K562 (cell line): ENCODE measurements around the gene IL5. TPM values are rescaled to one million over a fixed set of nuclear protein-coding genes. Genes with fewer than 3 reads are reported as not detected.

Source experiments
- ATAC-seq: fragments of 200-7000 bp; cut with Tn5 transposase; 3 replicates; pipeline ENCODE4 v1.9.1; 2020; ENCODE audit warnings: moderate library complexity
- BruUV-seq: library from RNA; stranded (reverse); fragments of 400-500 nt; replicated peaks from 2 replicates; lab custom pipeline; 2021; lab: Mats Ljungman, UMichigan
- CTCF ChIA-PET: fragments of 300-600 bp; formaldehyde crosslinking; extraction: SDS; loops from one replicate; lab custom pipeline; 2021; ENCODE audit warnings: low intra/inter-chr PET ratio; lab: Yijun Ruan, JAX
- POLR2A ChIA-PET: fragments of 300-600, 350-650 bp; sonication (Branson Sonifier 250); formaldehyde crosslinking; extraction: SDS; loops from one replicate; lab custom pipeline; 2021; ENCODE audit warnings: antibody characterized with exemption, inconsistent platforms; lab: Yijun Ruan, JAX
- DNase-seq, 4 experiments: peaks; one replicate each; pipeline versions ENCODE4 v3.0.0 to v3.0.0-alpha.2; 2011 to 2018; ENCODE audit warnings: low spot score in 3 of 4, mixed read lengths in 3 of 4; ENCODE audit errors: extremely low read depth in 1 of 4
- FAIRE-seq: peaks from 2 replicates; lab custom pipeline; 2011; peaks lifted over from hg19 to GRCh38; lab: Jason Lieb, UNC
- H2AFZ ChIP-seq: 2 replicates; pipeline ENCODE4 v1.6.0; 2011; ENCODE audit warnings: low read depth, low read length, control low read depth, inconsistent platforms
- H3K27ac ChIP-seq: fragments of 200-600 bp; 3 replicates; pipeline ENCODE4 v1.8.0; 2011; ENCODE audit warnings: low read depth, mild to moderate bottlenecking, control low read depth, inconsistent platforms, low read length, moderate library complexity, mixed read lengths; ENCODE audit errors: extremely low read depth
- H3K27me3 ChIP-seq, 2 experiments: fragments of 300-600 bp in 1 of 2; 2 replicates in 1 of 2; 3 replicates in 1 of 2; pipeline versions ENCODE4 v1.6.0 to v1.8.0; 2011; ENCODE audit warnings: inconsistent platforms in 2 of 2, low read length in 2 of 2, mild to moderate bottlenecking in 1 of 2, mixed read lengths in 1 of 2, moderate library complexity in 1 of 2; ENCODE audit not compliant: control insufficient read depth in 2 of 2, insufficient read depth in 2 of 2
- H3K36me3 ChIP-seq: fragments of 300-600 bp; 3 replicates; pipeline ENCODE4 v1.8.0; 2011; ENCODE audit warnings: mild to moderate bottlenecking, low read length, inconsistent platforms; ENCODE audit not compliant: control insufficient read depth, insufficient read depth
- H3K4me1 ChIP-seq, 2 experiments: fragments of 200-600 bp in 1 of 2; replicated peaks in 1 of 2; 2 replicates in 1 of 2; 3 replicates in 1 of 2; pipeline versions ENCODE4 v1.5.1 to v1.8.0; 2011; ENCODE audit warnings: inconsistent platforms in 2 of 2, low read length in 2 of 2, mild to moderate bottlenecking in 1 of 2, mixed read lengths in 1 of 2, moderate library complexity in 1 of 2; ENCODE audit not compliant: control insufficient read depth in 2 of 2, insufficient read depth in 2 of 2
- H3K4me2 ChIP-seq: 2 replicates; pipeline ENCODE4 v1.6.1; 2011; ENCODE audit warnings: low read length, control low read depth, inconsistent platforms, mixed read lengths; ENCODE audit not compliant: insufficient read depth
- H3K4me3 ChIP-seq: fragments of 200-600 bp; sonication (generic), shearing (Covaris generic); 2 replicates; pipeline ENCODE4 v1.5.1; 2016; ENCODE audit warnings: control low read depth, inconsistent platforms
- H3K79me2 ChIP-seq: fragments of 200-600 bp; 3 replicates; pipeline ENCODE4 v1.8.0; 2011; ENCODE audit warnings: low read length, inconsistent platforms; ENCODE audit not compliant: control insufficient read depth, insufficient read depth
- H3K9ac ChIP-seq, 2 experiments: 2 replicates each; pipeline versions ENCODE4 v1.6.0 to v1.6.1; 2011; ENCODE audit warnings: low read depth in 2 of 2, low read length in 2 of 2, control low read depth in 1 of 2, inconsistent platforms in 1 of 2, mild to moderate bottlenecking in 1 of 2, mixed read lengths in 1 of 2; ENCODE audit not compliant: insufficient read depth in 1 of 2
- H3K9me1 ChIP-seq: one replicate; pipeline ENCODE4 v1.6.0; 2011; ENCODE audit warnings: inconsistent platforms, mild to moderate bottlenecking, low read length, moderate library complexity; ENCODE audit not compliant: control insufficient read depth, insufficient read depth
- H3K9me3 ChIP-seq: replicated peaks from 2 replicates; pipeline ENCODE4 v1.5.1; 2011; ENCODE audit warnings: low read depth, low read length, inconsistent platforms; ENCODE audit not compliant: control insufficient read depth, insufficient read depth
- H4K20me1 ChIP-seq: replicated peaks from 2 replicates; pipeline ENCODE4 v1.6.1; 2011; ENCODE audit warnings: low read length, inconsistent platforms, mixed read lengths; ENCODE audit not compliant: control insufficient read depth, insufficient read depth
- GABPB2 ChIP-seq: fragments of 250-450 bp; sonication (Bioruptor Pico); conservative IDR thresholded peaks from 2 replicates; pipeline ENCODE4 v1.5.1; 2021; ENCODE audit warnings: mild to moderate bottlenecking
- HOXB6 ChIP-seq: fragments of 250-450 bp; sonication (Bioruptor Pico); IDR thresholded peaks from 2 replicates; pipeline ENCODE4 v1.5.1; 2022; ENCODE audit warnings: mild to moderate bottlenecking, borderline replicate concordance
- POU5F1 ChIP-seq: fragments of 150-350 bp; IDR thresholded peaks from 2 replicates; pipeline ENCODE4 v1.6.1; 2014; ENCODE audit warnings: borderline replicate concordance, low read length, low read depth, mild to moderate bottlenecking; ENCODE audit not compliant: partially characterized antibody
- ZNF707 ChIP-seq: fragments of 250-450 bp; sonication (Bioruptor Pico); conservative IDR thresholded peaks from 2 replicates; pipeline ENCODE4 v1.8.0; 2022; ENCODE audit warnings: inconsistent platforms, mild to moderate bottlenecking, moderate library complexity
- ZZZ3 ChIP-seq: fragments of 450-650 bp; IDR thresholded peaks from 2 replicates; pipeline ENCODE4 v1.6.1; 2016; ENCODE audit warnings: antibody characterized with exemption, mild to moderate bottlenecking, moderate library complexity
- WGBS: fragments of 100-300 bp; shearing (Covaris generic); methylation state at CpG from one replicate; pipeline ENCODE4 v1.1.6; 2016; ENCODE audit warnings: low coverage, mixed read lengths; ENCODE audit not compliant: insufficient coverage; ENCODE audit errors: missing lambda C conversion rate; 5-methylcytosine and 5-hydroxymethylcytosine counted together
- in situ Hi-C: fragments of 300-500 bp; cut with MboI; formaldehyde crosslinking; loops from 4 replicates; pipeline ENCODE4 v1.15.0; 2018; ENCODE audit warnings: inconsistent platforms, mixed read lengths
- intact Hi-C: fragments of 100-400 bp; cut with micrococcal nuclease; formaldehyde crosslinking; loops from 2 replicates; pipeline ENCODE4 v1.14.2; 2022
- polyA plus RNA-seq, 8 experiments: library from polyadenylated mRNA; depleted of rRNA in 4 of 8; stranded (reverse) in 5 of 8; unstranded in 3 of 8; fragments of >200 nt; fragmentation: Nextera tagmentation in 2 of 8; fragmentation: Illumina TruSeq in 1 of 8; extraction: Ambion mirVana in 2 of 8; extraction: Trizol in 1 of 8; gene quantifications; 2 replicates each; pipeline versions ENCODE4 v1.2.1 to v1.2.3, GENCODE V29; 2011 to 2014; ENCODE audit warnings: inconsistent platforms in 1 of 8, missing spikeins in 1 of 8
- total RNA-seq, 7 experiments: library from RNA; depleted of rRNA in 6 of 7; stranded (reverse); fragments of >200 nt in 6 of 7; fragmentation: Illumina TruSeq in 2 of 7; extraction: Trizol in 2 of 7; gene quantifications; 2 replicates each; pipeline versions ENCODE4 v1.2.1 to v1.2.3, GENCODE V29; 2011 to 2021; ENCODE audit warnings: low replicate concordance in 1 of 7

Gene IL5
- total and polyA plus RNA-seq, 9 of the 15 experiments (the other 6 are each of a cell fraction or from before 2014, with no cell fraction given) = 0.44 TPM; not detected in 8

GRCh38 chr5:132540149-132540548 lies 3.2 kb downstream of the IL5 start:
- H3K27ac ChIP-seq = no peak overlapping the region
- ChIA-PET CTCF (no interaction called here), POLR2A (interaction anchor here (0.6 to 1.0 kb wide), 4 partner anchors 115 to 269 kb away, joined by 3 to 4 read pairs (median 3); no protein-coding TSS in a partner anchor)
- H3K27me3 ChIP-seq = no peaks in the 10 kb centered on the region
- ATAC-seq (peak; percentile 54), DNase-seq (no peak), FAIRE-seq (no peak)
- H2AFZ ChIP-seq = peak overlapping the region; percentile 47; the same call in 1 of the 2 replicates
- no peaks in the 10 kb centered on the region for H3K9me1 ChIP-seq
- H3K4me3 ChIP-seq = no peak overlapping the region
- 52% methylated on average over 5 of the region's 5 CpGs for WGBS
- intact Hi-C loops = no loop called here
- H3K79me2 ChIP-seq = no peaks in the 10 kb centered on the region
- H3K4me2 ChIP-seq = no peak overlapping the region
- H4K20me1 ChIP-seq = no peaks in the 10 kb centered on the region
- BruUV-seq = no TSS peak
- H3K9me3 ChIP-seq = no peaks in the 10 kb centered on the region
- H3K4me1 ChIP-seq = no peaks in the 10 kb centered on the region; a peak in 2 of 5 replicates
- TF ChIP-seq GABPB2 (CRISPR knock-in tag) = no peak
- TF ChIP-seq HOXB6 (CRISPR knock-in tag) = no peak
- no peak for TF ChIP-seq POU5F1
- no peak for TF ChIP-seq ZNF707 (CRISPR knock-in tag)
- TF ChIP-seq ZZZ3 = no peak
- in situ Hi-C loops = no loop called here
- H3K9ac ChIP-seq = peak overlapping the region in 1 of 2 experiments; percentile 74; a peak in 1 of 4 replicates
- no peaks in the 10 kb centered on the region for H3K36me3 ChIP-seq

- Histone ChIP-seq H3K9ac (no peak overlapping the region), H3K4me3 (no peak overlapping the region), H3K9me3 (no peaks in the 10 kb centered on the region), H2AFZ (peak overlapping the region; percentile 47; the same call in 1 of the 2 replicates), H4K20me1 (no peaks in the 10 kb centered on the region), H3K9me1 (no peaks in the 10 kb centered on the region), H3K4me1 (no peaks in the 10 kb centered on the region; a peak in 2 of 5 replicates), H3K27ac (no peak overlapping the region), H3K27me3 (no peaks in the 10 kb centered on the region), H3K79me2 (no peaks in the 10 kb centered on the region), H3K36me3 (no peaks in the 10 kb centered on the region), H3K4me2 (no peak overlapping the region)
- in situ Hi-C loops = no loop called here
- intact Hi-C loops = no loop called here
- no TSS peak for BruUV-seq
- DNase-seq (peak; percentile 28 to 45 (median 33)), FAIRE-seq (peak; percentile 29), ATAC-seq (peak; percentile 60)
- POLR2A ChIA-PET = interaction anchor here (0.6 to 0.7 kb wide), 2 partner anchors 124 to 253 kb away, joined by 3 to 4 read pairs; no protein-coding TSS in a partner anchor
- WGBS = 17% methylated on average over 4 of the region's 4 CpGs
- CTCF ChIA-PET = no interaction called here
Measured at GRCh38 chr5:132539716-132540115, 3.6 kb downstream of the IL5 start.
